GDM1 (cell line): ENCODE results near the gene NCAPD2.

Experiments
- DNase-seq: peaks from one replicate; lab custom pipeline; 2025; lab: John Stamatoyannopoulos, UW

NCAPD2 gene

GRCh38 chr12:6533923-6534694, 40.2 kb downstream of the NCAPD2 start, which contains the start of gene GAPDH:
Gene GAPDH (plus strand): TSS chr12:6534517. CDS start chr12:6534833, 316 bp downstream.
- DNase-seq, result peak; percentile 95

DNA sequence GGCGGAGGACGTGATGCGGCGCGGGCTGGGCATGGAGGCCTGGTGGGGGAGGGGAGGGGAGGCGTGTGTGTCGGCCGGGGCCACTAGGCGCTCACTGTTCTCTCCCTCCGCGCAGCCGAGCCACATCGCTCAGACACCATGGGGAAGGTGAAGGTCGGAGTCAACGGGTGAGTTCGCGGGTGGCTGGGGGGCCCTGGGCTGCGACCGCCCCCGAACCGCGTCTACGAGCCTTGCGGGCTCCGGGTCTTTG, 40.7 kb downstream of the NCAPD2 start:
- DNase-seq, result no peak

DNA sequence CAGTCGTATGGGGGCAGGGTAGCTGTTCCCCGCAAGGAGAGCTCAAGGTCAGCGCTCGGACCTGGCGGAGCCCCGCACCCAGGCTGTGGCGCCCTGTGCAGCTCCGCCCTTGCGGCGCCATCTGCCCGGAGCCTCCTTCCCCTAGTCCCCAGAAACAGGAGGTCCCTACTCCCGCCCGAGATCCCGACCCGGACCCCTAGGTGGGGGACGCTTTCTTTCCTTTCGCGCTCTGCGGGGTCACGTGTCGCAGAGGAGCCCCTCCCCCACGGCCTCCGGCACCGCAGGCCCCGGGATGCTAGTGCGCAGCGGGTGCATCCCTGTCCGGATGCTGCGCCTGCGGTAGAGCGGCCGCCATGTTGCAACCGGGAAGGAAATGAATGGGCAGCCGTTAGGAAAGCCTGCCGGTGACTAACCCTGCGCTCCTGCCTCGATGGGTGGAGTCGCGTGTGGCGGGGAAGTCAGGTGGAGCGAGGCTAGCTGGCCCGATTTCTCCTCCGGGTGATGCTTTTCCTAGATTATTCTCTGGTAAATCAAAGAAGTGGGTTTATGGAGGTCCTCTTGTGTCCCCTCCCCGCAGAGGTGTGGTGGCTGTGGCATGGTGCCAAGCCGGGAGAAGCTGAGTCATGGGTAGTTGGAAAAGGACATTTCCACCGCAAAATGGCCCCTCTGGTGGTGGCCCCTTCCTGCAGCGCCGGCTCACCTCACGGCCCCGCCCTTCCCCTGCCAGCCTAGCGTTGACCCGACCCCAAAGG, 41.2 kb downstream of the NCAPD2 start:
- DNase-seq, result peak; percentile 83

DNA sequence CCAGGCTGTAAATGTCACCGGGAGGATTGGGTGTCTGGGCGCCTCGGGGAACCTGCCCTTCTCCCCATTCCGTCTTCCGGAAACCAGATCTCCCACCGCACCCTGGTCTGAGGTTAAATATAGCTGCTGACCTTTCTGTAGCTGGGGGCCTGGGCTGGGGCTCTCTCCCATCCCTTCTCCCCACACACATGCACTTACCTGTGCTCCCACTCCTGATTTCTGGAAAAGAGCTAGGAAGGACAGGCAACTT, 41.7 kb downstream of the NCAPD2 start:
- no peak for DNase-seq

DNA sequence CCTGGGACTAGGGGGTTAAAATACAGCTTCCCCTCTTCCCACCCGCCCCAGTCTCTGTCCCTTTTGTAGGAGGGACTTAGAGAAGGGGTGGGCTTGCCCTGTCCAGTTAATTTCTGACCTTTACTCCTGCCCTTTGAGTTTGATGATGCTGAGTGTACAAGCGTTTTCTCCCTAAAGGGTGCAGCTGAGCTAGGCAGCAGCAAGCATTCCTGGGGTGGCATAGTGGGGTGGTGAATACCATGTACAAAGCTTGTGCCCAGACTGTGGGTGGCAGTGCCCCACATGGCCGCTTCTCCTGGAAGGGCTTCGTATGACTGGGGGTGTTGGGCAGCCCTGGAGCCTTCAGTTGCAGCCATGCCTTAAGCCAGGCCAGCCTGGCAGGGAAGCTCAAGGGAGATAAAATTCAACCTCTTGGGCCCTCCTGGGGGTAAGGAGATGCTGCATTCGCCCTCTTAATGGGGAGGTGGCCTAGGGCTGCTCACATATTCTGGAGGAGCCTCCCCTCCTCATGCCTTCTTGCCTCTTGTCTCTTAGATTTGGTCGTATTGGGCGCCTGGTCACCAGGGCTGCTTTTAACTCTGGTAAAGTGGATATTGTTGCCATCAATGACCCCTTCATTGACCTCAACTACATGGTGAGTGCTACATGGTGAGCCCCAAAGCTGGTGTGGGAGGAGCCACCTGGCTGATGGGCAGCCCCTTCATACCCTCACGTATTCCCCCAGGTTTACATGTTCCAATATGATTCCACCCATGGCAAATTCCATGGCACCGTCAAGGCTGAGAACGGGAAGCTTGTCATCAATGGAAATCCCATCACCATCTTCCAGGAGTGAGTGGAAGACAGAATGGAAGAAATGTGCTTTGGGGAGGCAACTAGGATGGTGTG, 42.3 kb downstream of the NCAPD2 start:
- DNase-seq, result no peak

DNA sequence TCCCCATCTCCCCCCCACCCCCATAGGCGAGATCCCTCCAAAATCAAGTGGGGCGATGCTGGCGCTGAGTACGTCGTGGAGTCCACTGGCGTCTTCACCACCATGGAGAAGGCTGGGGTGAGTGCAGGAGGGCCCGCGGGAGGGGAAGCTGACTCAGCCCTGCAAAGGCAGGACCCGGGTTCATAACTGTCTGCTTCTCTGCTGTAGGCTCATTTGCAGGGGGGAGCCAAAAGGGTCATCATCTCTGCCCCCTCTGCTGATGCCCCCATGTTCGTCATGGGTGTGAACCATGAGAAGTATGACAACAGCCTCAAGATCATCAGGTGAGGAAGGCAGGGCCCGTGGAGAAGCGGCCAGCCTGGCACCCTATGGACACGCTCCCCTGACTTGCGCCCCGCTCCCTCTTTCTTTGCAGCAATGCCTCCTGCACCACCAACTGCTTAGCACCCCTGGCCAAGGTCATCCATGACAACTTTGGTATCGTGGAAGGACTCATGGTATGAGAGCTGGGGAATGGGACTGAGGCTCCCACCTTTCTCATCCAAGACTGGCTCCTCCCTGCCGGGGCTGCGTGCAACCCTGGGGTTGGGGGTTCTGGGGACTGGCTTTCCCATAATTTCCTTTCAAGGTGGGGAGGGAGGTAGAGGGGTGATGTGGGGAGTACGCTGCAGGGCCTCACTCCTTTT, 43.1 kb downstream of the NCAPD2 start:
- no peak for DNase-seq

DNA sequence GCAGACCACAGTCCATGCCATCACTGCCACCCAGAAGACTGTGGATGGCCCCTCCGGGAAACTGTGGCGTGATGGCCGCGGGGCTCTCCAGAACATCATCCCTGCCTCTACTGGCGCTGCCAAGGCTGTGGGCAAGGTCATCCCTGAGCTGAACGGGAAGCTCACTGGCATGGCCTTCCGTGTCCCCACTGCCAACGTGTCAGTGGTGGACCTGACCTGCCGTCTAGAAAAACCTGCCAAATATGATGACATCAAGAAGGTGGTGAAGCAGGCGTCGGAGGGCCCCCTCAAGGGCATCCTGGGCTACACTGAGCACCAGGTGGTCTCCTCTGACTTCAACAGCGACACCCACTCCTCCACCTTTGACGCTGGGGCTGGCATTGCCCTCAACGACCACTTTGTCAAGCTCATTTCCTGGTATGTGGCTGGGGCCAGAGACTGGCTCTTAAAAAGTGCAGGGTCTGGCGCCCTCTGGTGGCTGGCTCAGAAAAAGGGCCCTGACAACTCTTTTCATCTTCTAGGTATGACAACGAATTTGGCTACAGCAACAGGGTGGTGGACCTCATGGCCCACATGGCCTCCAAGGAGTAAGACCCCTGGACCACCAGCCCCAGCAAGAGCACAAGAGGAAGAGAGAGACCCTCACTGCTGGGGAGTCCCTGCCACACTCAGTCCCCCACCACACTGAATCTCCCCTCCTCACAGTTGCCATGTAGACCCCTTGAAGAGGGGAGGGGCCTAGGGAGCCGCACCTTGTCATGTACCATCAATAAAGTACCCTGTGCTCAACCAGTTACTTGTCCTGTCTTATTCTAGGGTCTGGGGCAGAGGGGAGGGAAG, 43.9 kb downstream of the NCAPD2 start:
- peak; percentile 60 for DNase-seq

GRCh38 chr12:6538420-6539313, 44.8 kb downstream of the NCAPD2 start:
- no peak for DNase-seq

- DNase-seq, result no peak
These were observed 45.4 kb downstream of the NCAPD2 start for GRCh38 chr12:6539314-6539682.

DNA sequence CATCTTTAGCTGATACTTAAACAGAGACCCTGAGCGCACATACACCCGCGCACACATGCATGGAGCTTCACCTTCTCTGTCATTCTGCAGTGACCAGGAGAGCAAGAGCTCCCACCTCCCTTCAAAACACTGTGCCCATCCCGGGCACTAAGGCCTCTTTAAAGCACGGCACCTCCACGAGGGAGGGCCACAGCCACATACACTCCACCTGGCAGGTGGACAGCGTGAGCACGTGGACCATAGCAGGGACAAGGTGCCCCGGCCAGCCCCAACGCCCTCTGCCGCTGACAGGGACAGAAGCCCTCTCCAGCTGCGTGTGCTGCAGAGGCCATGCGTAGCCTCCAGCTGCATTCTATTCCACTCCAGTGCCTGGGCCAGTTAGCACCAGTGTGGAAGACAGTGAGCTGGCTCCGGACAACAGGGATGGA, 45.8 kb downstream of the NCAPD2 start:
- DNase-seq, result no peak

GRCh38 chr12:6540181-6540877, 46.4 kb downstream of the NCAPD2 start:
- DNase-seq, result no peak

DNA sequence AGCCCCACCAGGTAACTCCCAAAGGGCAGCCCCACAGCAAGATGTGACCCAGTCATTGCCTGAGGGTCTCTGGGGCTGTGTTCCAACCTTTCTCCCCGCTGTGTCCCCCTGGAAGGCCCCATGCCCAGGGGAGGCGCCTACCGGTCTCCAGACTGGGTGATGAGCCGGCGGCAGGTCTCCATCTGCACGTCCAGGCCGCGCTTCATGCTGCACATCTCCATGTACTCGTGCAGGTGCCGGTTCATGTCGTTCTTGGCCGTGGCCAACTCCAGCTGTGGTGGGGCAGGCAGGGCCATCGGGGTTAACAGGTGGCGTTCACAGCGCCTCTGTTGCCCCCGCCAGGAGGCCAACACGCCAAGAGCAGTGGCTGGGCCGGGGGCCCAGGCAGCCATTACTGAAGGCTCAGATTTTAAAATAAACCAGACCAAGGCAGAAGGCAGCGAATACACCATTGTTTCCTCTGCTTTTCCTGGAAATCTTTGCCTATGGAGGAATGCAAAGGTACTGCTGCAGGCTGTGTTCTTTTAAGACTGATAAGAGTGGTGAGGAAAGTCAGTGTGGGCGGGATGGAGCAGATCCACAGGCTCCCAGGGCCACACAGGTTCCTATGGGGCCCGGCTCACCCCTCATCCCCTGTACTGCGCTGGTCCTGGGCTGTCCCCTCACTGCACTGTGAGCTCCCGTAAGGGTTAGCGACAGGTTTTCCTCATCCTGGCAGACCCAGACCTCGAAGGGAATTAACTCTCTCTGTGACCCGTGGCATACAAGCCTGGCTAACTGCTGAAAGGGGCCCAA, 47.7 kb downstream of the NCAPD2 start:
- no peak for DNase-seq

DNA sequence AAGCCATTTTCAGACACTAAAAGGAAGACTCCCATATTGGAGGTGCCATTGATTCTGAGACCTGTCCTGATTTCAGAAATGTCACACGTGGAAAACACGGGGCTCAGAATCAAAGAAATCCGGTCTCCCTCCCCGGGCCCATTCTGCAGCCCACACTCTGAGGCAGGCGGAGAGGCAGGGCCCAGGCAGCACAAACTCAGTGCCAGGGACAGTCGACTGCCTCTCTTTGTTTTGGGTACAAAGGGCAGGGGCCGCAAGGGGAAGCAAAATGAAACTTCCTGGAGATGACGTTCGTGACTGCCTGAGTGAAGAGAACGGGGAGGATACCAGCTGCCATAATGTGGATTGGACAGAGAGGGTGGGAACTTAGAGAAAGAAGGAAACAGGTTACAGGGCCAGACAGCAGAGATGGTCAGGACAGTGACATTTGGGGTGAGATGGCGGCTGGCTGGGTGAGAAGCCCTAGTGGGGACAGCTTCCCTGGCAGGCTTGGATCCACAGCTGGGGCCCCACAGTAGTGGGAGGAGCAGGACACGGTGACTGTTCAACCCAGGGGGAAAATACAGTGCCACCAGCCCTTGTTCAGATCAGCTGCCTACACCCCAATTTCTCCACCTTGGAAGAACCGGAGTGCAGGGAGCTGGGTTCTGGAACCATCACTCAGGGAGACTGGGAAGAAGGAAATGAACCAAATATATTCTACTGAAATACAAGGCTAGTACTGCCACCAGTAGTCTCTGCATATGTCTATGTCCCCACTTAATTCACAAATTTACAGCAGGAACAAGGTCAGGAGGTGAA, 48.5 kb downstream of the NCAPD2 start:
- DNase-seq, result no peak

DNA sequence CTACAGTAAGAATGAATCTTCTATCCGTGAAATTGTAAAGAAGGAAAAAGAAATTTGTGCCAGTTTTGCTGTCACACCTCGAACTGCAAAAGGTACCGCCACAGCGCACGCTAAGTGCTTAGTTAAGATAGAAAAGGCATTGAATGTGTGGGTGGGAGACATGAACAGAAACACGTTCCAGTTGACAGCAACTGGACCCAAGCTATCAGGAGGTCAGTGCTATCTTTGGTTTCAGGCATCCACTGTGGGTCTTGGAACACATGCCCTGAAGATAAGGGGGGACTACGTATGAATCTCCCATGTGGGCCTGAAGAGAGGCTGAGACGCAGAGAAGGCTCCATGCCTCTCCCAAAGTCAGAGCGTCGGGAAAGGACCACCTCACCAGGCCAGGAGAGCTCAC, 52.1 kb downstream of the NCAPD2 start:
- no peak for DNase-seq

- no peak for DNase-seq
These were observed 53.7 kb downstream of the NCAPD2 start for GRCh38 chr12:6547566-6547965.

DNA sequence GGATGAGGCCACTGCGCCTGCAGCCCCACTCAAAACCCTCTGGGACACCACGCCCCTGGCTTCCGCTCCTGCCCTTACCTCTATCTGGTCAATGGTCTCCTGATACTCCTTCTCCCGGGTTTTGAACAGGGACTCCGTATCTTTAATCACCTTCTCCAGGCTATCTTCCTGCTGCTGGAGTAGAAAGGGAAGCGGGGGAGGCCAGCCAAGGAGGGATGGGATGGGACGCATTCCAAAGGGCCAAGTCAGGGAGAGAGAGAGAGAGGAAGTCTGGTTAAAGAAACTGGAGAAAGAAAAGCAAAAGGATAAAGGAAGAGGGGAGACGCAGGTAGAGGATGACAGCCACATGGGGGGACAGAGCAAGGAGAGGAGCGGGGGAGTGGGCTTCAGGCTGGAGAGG, 54.1 kb downstream of the NCAPD2 start:
- no peak for DNase-seq

- DNase-seq, result no peak
These were observed 54.7 kb downstream of the NCAPD2 start for GRCh38 chr12:6548556-6548955.
